SU-DHL-6 (cell line): ENCODE results near the gene ABCD2.

ENCODE experiments used
- EZH2phosphoT487 ChIP-seq: fragments of 200-600 bp; sonication (generic), shearing (Covaris generic); conservative IDR thresholded peaks from 2 replicates; pipeline ENCODE4 v1.6.1; 2018; ENCODE audit warnings: mild to moderate bottlenecking, antibody characterized with exemption, low read length, moderate library complexity, mixed read lengths
- TF ChIP-seq, protein P1 (sequence below): fragments of 200-600 bp; sonication (generic); IDR thresholded peaks from one replicate; pipeline ENCODE4 v1.5.1; 2017; ENCODE audit warnings: antibody characterized with exemption, mild to moderate bottlenecking, low read length, moderate library complexity; ENCODE audit not compliant: insufficient read depth, poor library complexity, severe bottlenecking

DNA sequence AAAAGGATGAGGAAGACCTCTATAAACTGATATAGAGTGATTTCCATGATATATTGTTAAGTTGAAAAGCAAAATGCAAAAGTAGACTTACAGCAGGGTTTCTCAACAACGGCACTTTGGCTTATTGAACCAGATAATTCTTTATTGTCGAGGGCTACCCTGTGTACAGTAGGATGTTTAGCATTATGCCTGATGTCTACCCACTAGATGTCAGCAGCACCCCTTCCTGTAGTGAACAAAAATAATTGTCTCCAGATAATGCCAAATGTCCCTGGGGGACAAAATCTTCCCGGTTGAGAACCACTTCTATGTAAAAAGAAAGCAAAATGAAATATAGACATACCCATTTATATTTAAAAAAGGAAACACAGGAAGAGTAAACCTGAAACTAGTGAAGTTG lies 32.4 kb downstream of the ABCD2 start:
- TF ChIP-seq, protein P1, sequence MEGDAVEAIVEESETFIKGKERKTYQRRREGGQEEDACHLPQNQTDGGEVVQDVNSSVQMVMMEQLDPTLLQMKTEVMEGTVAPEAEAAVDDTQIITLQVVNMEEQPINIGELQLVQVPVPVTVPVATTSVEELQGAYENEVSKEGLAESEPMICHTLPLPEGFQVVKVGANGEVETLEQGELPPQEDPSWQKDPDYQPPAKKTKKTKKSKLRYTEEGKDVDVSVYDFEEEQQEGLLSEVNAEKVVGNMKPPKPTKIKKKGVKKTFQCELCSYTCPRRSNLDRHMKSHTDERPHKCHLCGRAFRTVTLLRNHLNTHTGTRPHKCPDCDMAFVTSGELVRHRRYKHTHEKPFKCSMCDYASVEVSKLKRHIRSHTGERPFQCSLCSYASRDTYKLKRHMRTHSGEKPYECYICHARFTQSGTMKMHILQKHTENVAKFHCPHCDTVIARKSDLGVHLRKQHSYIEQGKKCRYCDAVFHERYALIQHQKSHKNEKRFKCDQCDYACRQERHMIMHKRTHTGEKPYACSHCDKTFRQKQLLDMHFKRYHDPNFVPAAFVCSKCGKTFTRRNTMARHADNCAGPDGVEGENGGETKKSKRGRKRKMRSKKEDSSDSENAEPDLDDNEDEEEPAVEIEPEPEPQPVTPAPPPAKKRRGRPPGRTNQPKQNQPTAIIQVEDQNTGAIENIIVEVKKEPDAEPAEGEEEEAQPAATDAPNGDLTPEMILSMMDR, result peak; percentile 32
- TF ChIP-seq EZH2phosphoT487, result no peak
